Ramos (cell line): Measurements from ENCODE around the gene MYZAP.

Source experiments
- in situ Hi-C: fragments of 300-500 bp; cut with MboI; formaldehyde crosslinking; loops from one replicate; pipeline ENCODE4 v1.14.3; 2022; ENCODE audit warnings: low sequenced_read_pairs; ENCODE audit not compliant: unreplicated experiment

MYZAP gene, protein sequence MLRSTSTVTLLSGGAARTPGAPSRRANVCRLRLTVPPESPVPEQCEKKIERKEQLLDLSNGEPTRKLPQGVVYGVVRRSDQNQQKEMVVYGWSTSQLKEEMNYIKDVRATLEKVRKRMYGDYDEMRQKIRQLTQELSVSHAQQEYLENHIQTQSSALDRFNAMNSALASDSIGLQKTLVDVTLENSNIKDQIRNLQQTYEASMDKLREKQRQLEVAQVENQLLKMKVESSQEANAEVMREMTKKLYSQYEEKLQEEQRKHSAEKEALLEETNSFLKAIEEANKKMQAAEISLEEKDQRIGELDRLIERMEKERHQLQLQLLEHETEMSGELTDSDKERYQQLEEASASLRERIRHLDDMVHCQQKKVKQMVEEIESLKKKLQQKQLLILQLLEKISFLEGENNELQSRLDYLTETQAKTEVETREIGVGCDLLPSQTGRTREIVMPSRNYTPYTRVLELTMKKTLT

DNA sequence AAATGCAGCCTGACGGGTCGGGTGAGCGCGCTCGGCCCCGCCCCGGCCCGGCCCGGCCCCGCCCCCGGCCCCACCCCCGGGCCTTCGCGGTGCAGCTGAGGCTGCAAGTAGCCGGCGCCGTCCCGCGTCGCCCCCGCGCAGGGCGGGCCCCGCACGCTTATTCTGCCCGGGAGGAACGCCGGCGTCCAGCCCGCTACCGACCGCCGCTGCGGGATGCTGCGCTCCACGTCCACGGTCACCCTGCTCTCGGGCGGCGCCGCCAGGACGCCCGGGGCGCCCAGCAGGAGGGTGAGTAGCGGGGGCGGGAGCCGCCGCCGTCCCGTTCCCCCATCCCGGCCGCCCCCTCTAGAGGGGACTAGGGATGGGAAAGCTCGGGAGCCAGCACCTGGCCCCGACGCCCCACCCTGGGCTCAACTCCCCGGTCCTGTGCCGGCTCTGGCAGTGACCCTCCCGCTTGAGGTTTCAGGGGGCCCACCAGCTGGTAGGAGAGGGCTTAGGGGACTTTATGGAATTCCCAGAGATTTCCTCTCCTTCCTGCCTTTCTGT lies at the start of gene MYZAP:
Gene MYZAP (plus strand): TSS at position 83 of the 546 bp plus-strand sequence. CDS start 131 bp downstream, at position 214.
- in situ Hi-C loops, result no loop called here

DNA sequence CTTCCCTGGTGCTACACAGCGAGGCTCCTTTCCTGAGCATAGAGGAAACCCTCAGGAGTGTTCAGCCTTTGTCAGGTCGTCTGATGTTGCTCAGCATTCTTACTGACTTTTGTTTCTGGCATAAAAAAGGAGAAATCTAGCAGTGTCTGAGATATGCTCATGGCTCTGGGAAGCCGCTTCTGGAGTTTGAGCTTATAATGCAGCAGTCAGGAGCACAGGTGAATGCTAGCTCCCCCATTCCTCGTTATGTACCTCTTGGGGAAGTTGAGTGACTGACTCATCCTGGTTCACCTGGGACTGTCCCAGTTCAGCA lies 49.2 kb upstream of the MYZAP start:
- in situ Hi-C loops, result loop anchor here (25.0 kb wide), 1 partner anchor 1055 kb away; no protein-coding TSS in a partner anchor

DNA sequence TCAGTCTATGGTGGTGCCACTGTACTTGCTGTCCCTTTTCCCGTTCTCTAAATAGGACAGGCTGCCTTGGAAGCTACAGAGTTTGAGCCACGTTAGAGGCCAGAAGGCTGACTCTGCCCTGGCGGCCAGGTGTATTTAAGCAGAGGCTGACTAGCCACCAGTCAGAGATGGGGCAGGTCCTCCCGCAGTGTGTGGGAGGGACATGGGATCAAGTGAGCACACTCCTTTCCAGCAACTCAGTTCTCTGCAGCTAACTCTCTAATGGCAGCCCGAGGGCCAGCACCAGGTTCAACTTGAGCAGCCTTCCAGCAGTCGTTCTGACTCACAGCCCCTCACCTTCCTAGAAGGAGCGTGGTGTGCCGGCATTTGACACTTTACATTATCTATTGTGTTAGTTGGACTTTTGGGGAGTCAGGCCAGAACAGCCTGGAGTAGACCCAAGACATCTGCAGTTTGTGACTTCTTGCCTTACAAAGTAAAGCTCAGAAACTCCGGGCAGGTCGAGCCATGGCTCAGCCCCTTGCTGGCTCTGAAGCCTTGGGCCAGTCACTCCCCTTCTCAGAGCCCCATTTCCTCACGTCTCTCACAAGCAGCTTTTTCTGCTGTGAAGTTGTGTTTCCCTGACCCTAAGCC lies 46.7 kb upstream of the MYZAP start:
- in situ Hi-C loops, result loop anchor here (25.0 kb wide), 1 partner anchor 1058 kb away; no protein-coding TSS in a partner anchor

DNA sequence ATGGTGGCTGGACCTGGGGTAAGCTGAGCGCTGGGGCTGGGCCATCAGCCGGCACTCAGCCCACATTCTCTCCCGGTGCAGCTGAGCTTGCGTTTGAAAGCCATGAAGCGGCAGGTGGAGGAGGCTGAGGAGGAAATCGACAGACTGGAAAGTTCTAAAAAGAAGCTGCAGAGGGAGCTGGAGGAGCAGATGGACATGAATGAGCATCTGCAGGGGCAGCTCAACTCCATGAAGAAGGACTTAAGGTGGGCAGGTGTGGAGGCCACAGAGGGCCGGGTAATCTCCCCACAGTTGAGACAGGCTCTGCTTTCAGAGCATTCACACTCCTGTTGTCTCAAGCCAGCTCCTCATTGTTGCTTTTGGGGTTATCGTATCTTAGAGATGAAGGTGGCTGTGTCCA lies 45.7 kb upstream of the MYZAP start:
- in situ Hi-C loops, result loop anchor here (25.0 kb wide), 1 partner anchor 1059 kb away; no protein-coding TSS in a partner anchor

DNA sequence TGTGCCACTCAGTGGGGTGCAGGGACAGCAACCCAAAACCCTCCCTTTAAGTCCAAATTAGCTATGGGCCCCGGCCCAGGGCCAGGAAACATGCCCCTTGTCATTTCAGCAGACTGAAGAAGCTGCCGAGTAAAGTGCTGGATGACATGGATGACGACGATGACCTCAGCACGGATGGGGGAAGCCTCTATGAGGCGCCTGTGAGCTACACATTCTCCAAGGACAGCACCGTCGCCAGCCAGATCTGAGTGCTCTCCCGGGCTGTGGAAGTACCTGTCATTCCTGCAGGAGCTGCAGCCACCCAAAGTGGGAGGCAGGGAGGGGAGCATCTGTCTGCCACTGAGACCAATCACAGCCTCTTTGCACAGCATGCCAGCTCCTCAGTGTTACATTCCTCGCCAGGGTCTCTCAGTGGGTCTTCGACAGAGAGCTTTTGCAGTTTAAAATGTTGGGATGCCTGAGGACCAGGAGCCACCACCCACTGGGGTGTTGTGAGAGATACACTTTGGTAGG lies 44.4 kb upstream of the MYZAP start:
- in situ Hi-C loops, result loop anchor here (25.0 kb wide), 1 partner anchor 1060 kb away; no protein-coding TSS in a partner anchor

DNA sequence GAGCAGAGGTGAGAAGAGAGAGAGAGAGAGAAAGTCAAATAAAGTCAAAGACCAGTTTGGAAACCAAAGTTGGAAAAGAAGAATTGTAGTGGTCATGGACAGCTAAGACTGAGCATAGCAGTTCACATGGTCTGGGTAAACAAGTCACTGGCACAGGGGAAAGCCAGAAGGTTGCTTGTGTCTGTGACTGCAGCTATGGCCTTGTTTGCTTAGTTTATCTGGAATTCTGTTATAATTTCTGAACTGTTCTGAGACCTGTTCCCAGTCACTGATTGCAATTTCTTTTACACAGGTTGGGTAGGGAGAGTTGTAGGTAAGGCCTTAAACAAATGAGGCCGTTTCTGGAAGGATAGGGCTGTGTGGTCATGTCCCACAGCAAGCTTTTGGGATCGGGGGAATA lies 43.4 kb upstream of the MYZAP start:
- in situ Hi-C loops, result loop anchor here (25.0 kb wide), 1 partner anchor 1061 kb away; no protein-coding TSS in a partner anchor

DNA sequence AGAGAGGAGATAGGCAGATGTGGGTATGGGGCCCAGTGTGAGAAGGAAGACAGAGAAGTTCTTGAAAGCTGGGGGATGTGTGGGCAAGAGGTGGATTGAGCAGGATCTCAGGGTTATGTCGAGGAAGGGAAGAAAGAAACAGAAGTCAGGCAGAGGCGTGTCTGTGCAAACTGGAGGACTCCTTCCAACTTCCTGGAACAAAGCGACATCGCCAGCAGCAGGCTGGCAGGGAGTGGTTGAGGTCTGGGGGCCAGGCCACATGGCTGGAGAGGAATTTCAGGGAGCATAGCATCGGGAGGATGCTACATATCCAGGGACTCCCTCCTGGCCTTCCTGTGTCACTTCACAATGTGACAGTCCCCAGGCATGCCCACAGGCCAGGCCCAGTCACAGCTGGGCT lies 42.9 kb upstream of the MYZAP start:
- in situ Hi-C loops, result loop anchor here (25.0 kb wide), 1 partner anchor 1062 kb away; no protein-coding TSS in a partner anchor

DNA sequence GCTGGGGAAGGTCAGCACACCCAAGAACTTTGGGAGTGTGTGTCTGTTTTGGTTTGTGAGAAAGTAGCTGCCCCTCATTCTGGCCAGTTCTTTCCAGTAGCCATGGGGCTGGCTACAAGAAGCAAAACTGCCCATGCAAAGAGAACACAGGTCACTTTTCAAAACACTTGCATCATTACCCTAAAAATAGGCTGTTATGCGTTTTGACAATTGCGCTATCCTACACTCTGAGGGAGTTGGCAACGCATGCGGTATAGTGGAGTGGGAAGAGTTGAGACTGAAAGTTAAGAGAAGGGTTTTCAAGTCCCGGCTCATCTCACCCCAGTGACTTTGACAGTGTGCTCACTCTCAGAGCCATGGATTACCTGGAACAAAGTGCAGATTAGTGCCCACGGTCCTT lies 41.8 kb upstream of the MYZAP start:
- in situ Hi-C loops, result loop anchor here (25.0 kb wide), 1 partner anchor 1063 kb away; no protein-coding TSS in a partner anchor

DNA sequence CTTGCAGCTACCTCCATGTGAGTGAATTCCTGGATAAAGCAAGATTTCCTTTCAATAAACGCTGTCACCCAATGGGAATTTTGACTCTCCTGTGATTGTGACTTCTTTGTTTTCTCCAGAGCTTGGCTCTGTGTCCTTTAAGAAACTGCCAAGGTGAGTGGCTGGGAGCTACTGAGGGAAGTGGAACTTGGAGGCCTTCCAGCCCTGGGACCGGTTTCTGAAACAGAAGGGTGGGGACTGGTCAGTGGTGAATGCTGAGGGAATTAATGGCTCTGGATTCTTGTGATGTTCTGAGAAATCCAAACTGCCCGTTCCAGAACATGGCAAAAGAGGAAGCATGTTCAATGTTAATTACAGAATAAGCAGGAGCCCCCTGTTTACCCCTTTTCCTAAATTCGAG lies 41.1 kb upstream of the MYZAP start:
- in situ Hi-C loops, result no loop called here

DNA sequence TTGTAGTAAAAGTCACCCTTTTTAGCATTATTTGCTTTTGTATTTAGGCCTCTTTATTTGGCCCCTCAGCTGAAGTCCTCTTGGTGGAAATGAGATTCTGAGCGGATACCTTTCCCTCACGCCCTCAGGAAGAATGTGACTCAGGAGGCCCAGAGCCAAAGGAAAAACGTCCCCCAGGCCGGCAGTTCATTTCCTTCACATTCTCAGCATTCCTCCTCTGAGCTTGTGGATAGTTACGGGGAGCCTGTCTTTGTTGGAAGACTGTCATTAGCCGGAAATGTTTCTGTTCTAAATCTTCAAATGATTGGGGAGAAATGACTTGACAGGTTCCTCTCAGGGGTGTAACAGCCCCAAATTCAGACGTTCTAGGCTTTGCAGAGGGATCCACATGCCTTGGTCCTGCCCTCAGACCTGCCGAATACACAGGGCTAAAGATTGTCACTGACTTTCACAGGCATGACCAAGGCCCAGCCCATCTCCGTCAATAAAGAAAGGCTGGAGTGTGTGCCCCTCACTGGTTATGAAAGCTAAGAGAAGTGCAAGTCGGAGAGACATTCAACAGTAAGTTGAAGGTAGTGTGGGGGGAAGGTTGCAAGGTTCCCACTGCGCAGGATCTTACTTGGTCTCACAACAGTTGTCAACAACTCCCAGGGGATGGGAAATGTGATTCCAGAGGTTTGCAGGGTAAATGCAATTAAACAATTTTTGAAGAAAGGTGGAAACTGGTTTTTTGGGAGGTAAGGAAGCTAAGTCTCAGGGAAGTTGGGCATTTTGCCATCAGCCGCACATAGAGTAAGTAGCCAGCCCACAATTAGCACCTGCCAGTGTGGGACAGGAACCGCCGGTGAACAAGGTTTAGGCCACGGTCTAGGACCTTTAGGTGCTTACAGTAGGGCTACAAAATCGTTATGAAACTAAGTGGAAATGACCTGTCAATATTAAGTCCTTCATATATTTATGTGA lies 39.7 kb upstream of the MYZAP start:
- in situ Hi-C loops, result no loop called here

DNA sequence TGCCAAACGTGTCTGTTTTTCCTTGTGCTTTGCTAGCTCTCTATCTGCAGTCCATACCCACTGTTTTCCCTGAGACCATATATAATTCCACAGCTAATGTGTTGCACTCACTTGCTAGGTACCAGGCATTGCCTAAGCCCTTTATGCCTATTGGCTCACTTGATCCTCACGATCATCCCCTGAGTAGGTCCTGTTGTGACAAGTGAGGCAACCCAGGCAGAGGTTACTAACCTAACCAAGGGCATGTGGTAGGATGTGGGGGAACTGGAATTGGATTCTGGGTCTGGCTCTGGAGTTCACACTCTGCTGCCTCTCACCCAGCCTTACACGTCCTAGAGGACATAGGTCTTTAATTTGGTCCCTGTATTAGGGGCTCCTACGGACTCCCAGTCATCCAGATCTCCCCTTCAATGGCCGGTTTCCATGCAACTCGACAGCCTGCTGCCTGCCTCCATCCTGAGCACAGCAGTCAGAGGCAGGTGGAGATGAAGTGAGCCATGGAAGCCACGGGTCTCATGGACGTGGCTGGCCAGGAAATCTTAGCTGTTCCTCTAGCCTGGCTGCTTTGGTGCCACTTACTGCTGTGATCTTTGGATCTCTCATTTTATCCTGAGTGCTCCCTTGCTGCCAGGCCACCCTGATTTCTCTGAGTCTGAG lies 38.9 kb upstream of the MYZAP start:
- in situ Hi-C loops, result no loop called here

DNA sequence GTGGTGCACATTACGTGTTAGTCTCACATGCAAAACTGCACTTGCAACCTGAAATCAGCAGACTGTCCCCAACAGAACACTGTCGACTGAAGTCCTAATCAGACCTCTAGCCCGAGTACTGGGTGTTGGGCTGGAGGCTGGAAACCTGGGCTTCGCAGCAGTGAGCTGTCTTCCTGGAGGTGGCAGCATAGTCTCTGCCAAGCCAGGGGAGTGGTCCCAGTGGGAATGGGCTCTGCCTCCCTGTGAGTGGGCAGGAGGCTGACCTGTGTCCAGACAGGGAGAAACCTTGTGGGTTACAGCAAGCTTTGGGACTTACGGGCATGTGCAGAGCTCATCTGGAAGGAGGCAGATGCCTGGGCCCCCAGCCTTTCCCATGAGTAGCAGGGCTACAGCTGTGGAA lies 38.2 kb upstream of the MYZAP start:
- in situ Hi-C loops, result no loop called here

DNA sequence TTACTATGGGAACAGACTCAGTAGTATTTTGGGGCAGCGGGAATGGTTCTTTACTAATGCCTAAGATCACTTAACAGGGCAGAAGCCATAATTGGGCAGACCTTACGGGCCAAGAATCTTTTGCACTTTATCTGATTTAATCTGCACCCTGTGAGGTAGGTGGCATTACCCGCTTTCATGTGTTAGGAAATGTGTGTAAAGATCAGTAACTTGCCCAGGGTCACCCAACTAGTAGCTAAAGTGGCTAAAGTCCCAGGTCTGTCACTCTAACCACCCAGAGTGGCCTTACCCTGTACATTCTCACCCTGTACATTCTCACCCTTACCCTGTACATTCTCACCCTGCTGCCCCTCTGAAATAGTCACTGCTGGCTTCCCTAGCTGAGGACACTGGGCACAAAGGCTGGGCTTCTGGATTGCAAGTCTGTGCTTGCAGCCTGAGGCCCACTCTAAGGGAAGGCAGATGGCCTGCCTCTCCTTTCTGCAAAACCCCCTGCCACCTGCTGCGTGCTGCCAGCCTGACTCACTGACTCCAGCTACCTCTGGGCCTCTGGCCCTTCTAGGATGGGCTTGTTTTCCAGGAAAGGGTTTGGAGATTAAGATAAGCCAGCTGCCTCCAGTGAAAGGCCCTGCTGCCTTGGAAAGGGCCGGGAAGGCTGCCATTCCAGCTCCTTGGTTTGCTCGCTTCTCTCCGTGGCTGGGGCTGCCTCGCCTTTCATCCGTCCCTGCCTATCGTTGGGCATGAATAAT lies 37.5 kb upstream of the MYZAP start:
- in situ Hi-C loops, result no loop called here

DNA sequence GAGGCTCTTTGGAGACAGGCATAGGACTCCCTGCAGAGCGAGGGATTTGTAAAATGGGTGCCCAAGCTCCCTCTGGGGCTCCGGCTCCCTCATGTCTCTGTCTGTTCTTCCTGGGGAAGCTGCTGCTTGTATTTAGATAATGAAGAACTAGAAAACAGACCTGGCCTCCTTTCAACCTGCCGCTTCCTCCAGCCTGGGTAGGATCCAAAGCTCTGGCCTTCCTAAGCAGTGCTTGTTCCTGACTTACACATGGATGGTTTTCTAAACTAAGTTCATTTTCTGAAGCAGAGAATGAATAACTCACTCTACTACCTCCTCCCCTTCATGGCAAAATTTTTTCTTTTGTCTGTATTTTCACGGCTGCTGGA lies 36.9 kb upstream of the MYZAP start:
- in situ Hi-C loops, result no loop called here

DNA sequence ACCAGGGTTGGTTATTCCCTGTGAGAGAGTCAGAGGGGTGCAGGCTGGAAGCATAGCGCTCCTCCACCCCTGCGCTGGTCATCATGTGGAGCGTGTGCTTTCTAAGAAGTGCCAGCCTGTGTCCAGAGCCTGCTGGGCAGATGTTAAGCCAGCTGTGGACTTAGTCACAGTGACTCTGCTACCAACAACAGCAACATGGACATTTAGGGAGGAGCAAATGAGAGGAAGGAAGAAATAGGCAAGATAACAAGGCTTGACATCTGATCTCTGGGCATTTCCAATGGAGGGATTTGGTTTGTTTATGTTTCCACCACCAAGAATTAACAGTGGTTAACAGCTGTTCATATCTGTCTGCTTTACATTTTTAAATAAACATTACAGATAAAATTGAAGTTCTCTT lies 36.4 kb upstream of the MYZAP start:
- in situ Hi-C loops, result no loop called here

DNA sequence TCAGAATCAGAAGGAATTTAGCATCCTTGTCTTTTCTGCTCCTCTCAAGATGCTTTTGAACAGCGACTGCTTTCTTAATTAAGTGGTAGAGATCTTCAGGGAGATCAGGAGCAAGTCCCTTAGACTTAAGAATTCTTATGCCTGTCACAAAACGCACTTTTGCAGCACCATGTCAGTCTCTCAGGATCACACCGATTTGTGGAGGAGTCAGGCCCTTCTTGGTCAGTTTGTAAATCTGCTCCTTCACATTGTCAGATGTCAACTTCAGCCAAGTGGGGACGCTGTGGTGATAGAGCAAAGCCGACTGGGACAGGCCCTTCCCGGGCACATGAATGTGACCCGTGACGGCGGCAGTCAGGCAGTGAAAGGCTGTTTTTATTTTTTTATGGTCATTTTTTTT lies 35.7 kb upstream of the MYZAP start:
- in situ Hi-C loops, result no loop called here

DNA sequence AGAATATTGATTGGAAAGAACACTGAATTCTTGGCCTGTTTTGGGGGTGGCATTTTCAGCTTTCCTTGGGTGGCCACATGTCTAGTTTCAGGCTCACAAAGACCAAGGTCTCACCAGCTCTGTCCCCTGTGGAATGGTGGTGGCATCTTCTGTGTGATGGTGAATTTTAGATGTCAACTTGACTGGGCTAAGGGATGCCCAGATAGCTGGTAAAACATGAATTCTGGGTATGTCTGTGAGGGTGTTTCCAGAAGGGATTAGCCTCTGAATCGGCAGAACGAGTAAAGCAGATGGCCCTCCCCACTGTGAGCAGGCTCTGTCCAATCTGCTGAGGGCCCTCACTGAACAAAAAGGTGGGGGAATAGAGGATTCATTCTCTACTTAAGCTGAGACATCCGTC lies 34.4 kb upstream of the MYZAP start:
- in situ Hi-C loops, result no loop called here

DNA sequence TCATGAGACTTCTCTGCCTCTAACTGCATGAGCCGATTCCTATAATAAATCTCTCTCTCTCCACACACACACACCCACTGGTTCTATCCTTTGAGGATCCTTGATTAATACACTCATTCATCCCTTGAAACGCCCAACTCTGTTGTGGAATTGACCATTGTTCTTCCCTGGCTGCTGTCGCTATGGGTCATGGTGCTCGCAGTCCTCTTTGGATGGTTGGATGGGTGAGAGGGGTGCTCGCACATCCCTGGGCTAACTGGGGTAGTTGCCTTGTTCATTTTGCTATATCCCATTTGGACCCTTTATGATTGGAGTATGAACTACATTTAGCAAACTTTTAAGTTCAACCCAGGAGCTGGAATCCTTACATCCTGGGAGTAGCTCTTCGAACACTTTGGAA lies 33.9 kb upstream of the MYZAP start:
- in situ Hi-C loops, result no loop called here

DNA sequence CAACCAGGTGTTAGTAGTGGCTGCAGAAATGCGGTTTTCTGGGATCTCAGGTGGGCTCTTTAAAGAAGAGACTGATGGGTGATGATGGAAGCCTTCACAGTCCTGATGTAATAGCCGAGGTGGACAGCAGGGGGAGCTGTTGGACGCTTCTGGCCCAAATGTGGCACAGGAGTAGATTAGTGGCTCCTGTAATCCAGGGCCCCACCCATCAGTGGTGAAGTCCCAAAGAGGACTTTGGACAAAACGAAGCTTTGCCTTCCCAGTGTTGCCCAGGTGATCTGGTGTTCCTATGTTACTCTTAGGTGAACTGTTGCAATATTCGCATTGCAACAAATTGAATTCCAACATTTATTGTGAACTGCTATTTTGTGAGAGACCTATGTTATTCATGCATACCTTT lies 31.8 kb upstream of the MYZAP start:
- in situ Hi-C loops, result no loop called here
